ENCODE measurements around the gene CPVL. TPM values are rescaled to one million over a fixed set of nuclear protein-coding genes. Genes with fewer than 3 reads are reported as not detected.
A peak's percentile ranks its signal among the peaks of the same experiment; 100 is the strongest.

CPVL gene
- polyA plus RNA-seq, 3 donors: 67.9 to 70.7 (median 68.7) TPM

- no peak for DNase-seq (ENCODE audit: low read depth in 3 of 3, low spot score in 2 of 3)
These were observed 162.1 kb downstream of the CPVL start for GRCh38 chr7:28984217-28984616.

GRCh38 chr7:28983396-28984190 is 162.7 kb downstream of the CPVL start:
- DNase-seq (ENCODE audit: low read depth in 3 of 3, low spot score in 2 of 3): no peak

GRCh38 chr7:28981161-28981465 is 165.2 kb downstream of the CPVL start:
- no peak for DNase-seq (ENCODE audit: low read depth in 3 of 3, low spot score in 2 of 3)

- no peak for DNase-seq (ENCODE audit: low read depth in 3 of 3, low spot score in 2 of 3)
These were observed 165.7 kb downstream of the CPVL start for GRCh38 chr7:28980451-28981160.

GRCh38 chr7:28979776-28980175 is 166.6 kb downstream of the CPVL start:
- no peak for DNase-seq (ENCODE audit: low read depth in 3 of 3, low spot score in 2 of 3)

GRCh38 chr7:28977881-28978280 is 168.5 kb downstream of the CPVL start:
- DNase-seq (ENCODE audit: low read depth in 3 of 3, low spot score in 2 of 3): no peak

- DNase-seq (ENCODE audit: low read depth in 3 of 3, low spot score in 2 of 3): no peak
These were observed 170.3 kb downstream of the CPVL start for GRCh38 chr7:28976022-28976421.

- DNase-seq (ENCODE audit: low read depth in 3 of 3, low spot score in 2 of 3): no peak
These were observed 172.7 kb downstream of the CPVL start for GRCh38 chr7:28973591-28973990.

GRCh38 chr7:28964056-28964455 is 182.3 kb downstream of the CPVL start:
- DNase-seq (ENCODE audit: low read depth in 3 of 3, low spot score in 2 of 3): no peak

- no peak for DNase-seq (ENCODE audit: low read depth in 3 of 3, low spot score in 2 of 3)
These were observed 184.4 kb downstream of the CPVL start for GRCh38 chr7:28961972-28962371.

GRCh38 chr7:28960071-28960840 is 186.1 kb downstream of the CPVL start:
- no peak for DNase-seq (ENCODE audit: low read depth in 3 of 3, low spot score in 2 of 3)

GRCh38 chr7:28958980-28959347 is 187.4 kb downstream of the CPVL start:
- DNase-seq (ENCODE audit: low read depth in 3 of 3, low spot score in 2 of 3): no peak

GRCh38 chr7:28958235-28958979 is 187.9 kb downstream of the CPVL start, which contains the start of gene TRIL:
TSS of gene TRIL (minus strand) at chr7:28958330. CDS start at chr7:28958046, 284 bp downstream.
- DNase-seq (ENCODE audit: low read depth in 3 of 3, low spot score in 2 of 3): peak in 2 of 3 donors; percentile 63 to 82

- no peak for DNase-seq (ENCODE audit: low read depth in 3 of 3, low spot score in 2 of 3)
These were observed 188.5 kb downstream of the CPVL start for GRCh38 chr7:28957751-28958234.

GRCh38 chr7:28957064-28957750 is 189.1 kb downstream of the CPVL start:
- DNase-seq (ENCODE audit: low read depth in 3 of 3, low spot score in 2 of 3): no peak

GRCh38 chr7:28956608-28957063 is 189.7 kb downstream of the CPVL start:
- DNase-seq (ENCODE audit: low read depth in 3 of 3, low spot score in 2 of 3): peak in 2 of 3 donors; percentile 58 to 63

- peak in 2 of 3 donors; percentile 68 to 72 for DNase-seq (ENCODE audit: low read depth in 3 of 3, low spot score in 2 of 3)
These were observed 190.4 kb downstream of the CPVL start for GRCh38 chr7:28955718-28956607.

- no peak for DNase-seq (ENCODE audit: low read depth in 3 of 3, low spot score in 2 of 3)
These were observed 191.0 kb downstream of the CPVL start for GRCh38 chr7:28955356-28955717.

GRCh38 chr7:28954946-28955345 is 191.4 kb downstream of the CPVL start:
- no peak for DNase-seq (ENCODE audit: low read depth in 3 of 3, low spot score in 2 of 3)

All from right renal cortex interstitium (tissue), 3 donors.